IMR-90 (cell line): ENCODE results near the gene WDR27. TPM values are rescaled to one million over a fixed set of nuclear protein-coding genes. Genes with fewer than 3 reads are reported as not detected.

Source experiments
- ATAC-seq: fragments of 200-7000 bp; cut with Tn5 transposase; 2 replicates; pipeline ENCODE4 v1.9.1; 2020; ENCODE audit warnings: low read depth, mild to moderate bottlenecking, moderate library complexity
- BruUV-seq: library from RNA; stranded (reverse); fragments of 400-500 nt; replicated peaks from 2 replicates; lab custom pipeline; 2021; lab: Mats Ljungman, UMichigan
- CTCF ChIA-PET: fragments of 300-600 bp; formaldehyde crosslinking; extraction: SDS; loops from one replicate; lab custom pipeline; 2021; ENCODE audit warnings: antibody characterized with exemption; lab: Yijun Ruan, JAX
- POLR2A ChIA-PET: fragments of 300-600 bp; sonication (Branson Sonifier 250); formaldehyde crosslinking; loops from one replicate; lab custom pipeline; 2022; ENCODE audit warnings: antibody characterized with exemption; ENCODE audit not compliant: unreplicated experiment; lab: Charles Lee
- DNase-seq: peaks from one replicate; pipeline ENCODE4 v3.0.0; 2013
- H2AFZ ChIP-seq: replicated peaks from 2 replicates; pipeline ENCODE3; 2013; ENCODE audit warnings: low read length, mild to moderate bottlenecking; ENCODE audit not compliant: poor library complexity
- H2AK5ac ChIP-seq: 2 replicates; pipeline ENCODE4 v1.6.1; 2013; ENCODE audit warnings: low read depth, low read length, inconsistent platforms
- H2AK9ac ChIP-seq: replicated peaks from 2 replicates; pipeline ENCODE3; 2013; ENCODE audit warnings: mild to moderate bottlenecking, low read depth, low read length, moderate library complexity; ENCODE audit not compliant: poor library complexity
- H2BK120ac ChIP-seq: 2 replicates; pipeline ENCODE4 v1.6.1; 2013; ENCODE audit warnings: low read depth, low read length, inconsistent platforms
- H2BK15ac ChIP-seq: 3 replicates; pipeline ENCODE4 v1.6.1; 2013; ENCODE audit warnings: low read depth, low read length, inconsistent platforms
- H2BK20ac ChIP-seq: 2 replicates; pipeline ENCODE4 v1.6.1; 2013; ENCODE audit warnings: low read depth, mild to moderate bottlenecking, inconsistent platforms, low read length, moderate library complexity
- H2BK5ac ChIP-seq: 2 replicates; pipeline ENCODE4 v1.6.1; 2013; ENCODE audit warnings: mild to moderate bottlenecking, low read depth, low read length, inconsistent platforms; ENCODE audit not compliant: poor library complexity, severe bottlenecking
- H3K14ac ChIP-seq: replicated peaks from 2 replicates; pipeline ENCODE4 v1.6.1; 2013; ENCODE audit warnings: low read depth, low read length, inconsistent platforms
- H3K18ac ChIP-seq: 2 replicates; pipeline ENCODE4 v1.6.1; 2013; ENCODE audit warnings: low read depth, low read length, control low read depth
- H3K23ac ChIP-seq: 2 replicates; pipeline ENCODE4 v1.6.1; 2013; ENCODE audit warnings: low read depth, low read length, inconsistent platforms
- H3K27ac ChIP-seq: 2 replicates; pipeline ENCODE4 v1.5.1; 2013; ENCODE audit warnings: mild to moderate bottlenecking, control low read depth, low read length; ENCODE audit not compliant: insufficient read depth
- H3K27me3 ChIP-seq: 2 replicates; pipeline ENCODE4 v1.6.1; 2013; ENCODE audit warnings: low read length; ENCODE audit not compliant: control insufficient read depth, insufficient read depth
- H3K36me3 ChIP-seq: 2 replicates; pipeline ENCODE4 v1.6.1; 2013; ENCODE audit warnings: low read length, mixed read lengths; ENCODE audit not compliant: control insufficient read depth, insufficient read depth
- H3K4ac ChIP-seq: 2 replicates; pipeline ENCODE4 v1.6.1; 2013; ENCODE audit warnings: low read depth, low read length, inconsistent platforms
- H3K4me1 ChIP-seq: 2 replicates; pipeline ENCODE4 v1.6.1; 2013; ENCODE audit warnings: low read length, mixed read lengths; ENCODE audit not compliant: control insufficient read depth, insufficient read depth
- H3K4me2 ChIP-seq: 2 replicates; pipeline ENCODE4 v1.6.1; 2013; ENCODE audit warnings: low read depth, mild to moderate bottlenecking, control low read depth, low read length, moderate library complexity
- H3K4me3 ChIP-seq: 2 replicates; pipeline ENCODE4 v1.5.1; 2013; ENCODE audit warnings: low read depth, mild to moderate bottlenecking, control low read depth, low read length, moderate library complexity; ENCODE audit not compliant: insufficient read depth
- H3K56ac ChIP-seq: 2 replicates; pipeline ENCODE4 v1.6.1; 2013; ENCODE audit warnings: low read length, inconsistent platforms; ENCODE audit not compliant: insufficient read depth; ENCODE audit errors: extremely low read depth
- H3K79me1 ChIP-seq, 2 experiments: 2 replicates each; pipeline ENCODE4 v1.6.1; 2013; ENCODE audit warnings: low read length in 2 of 2, inconsistent platforms in 1 of 2, low read depth in 1 of 2
- H3K9ac ChIP-seq: 2 replicates; pipeline ENCODE4 v1.6.1; 2013; ENCODE audit warnings: low read depth, low read length, control low read depth
- H3K9me1 ChIP-seq: 2 replicates; pipeline ENCODE4 v1.6.1; 2013; ENCODE audit warnings: low read length, inconsistent platforms; ENCODE audit not compliant: insufficient read depth
- H3K9me3 ChIP-seq: 2 replicates; pipeline ENCODE4 v1.6.1; 2013; ENCODE audit warnings: low read length; ENCODE audit not compliant: control insufficient read depth, insufficient read depth
- H4K20me1 ChIP-seq: 2 replicates; pipeline ENCODE4 v1.6.1; 2013; ENCODE audit warnings: low read length, inconsistent platforms; ENCODE audit not compliant: insufficient read depth
- H4K5ac ChIP-seq: 2 replicates; pipeline ENCODE4 v1.6.1; 2013; ENCODE audit warnings: mild to moderate bottlenecking, low read depth, low read length, control low read depth
- H4K8ac ChIP-seq, 2 experiments: 2 replicates each; pipeline ENCODE4 v1.6.1; 2013; ENCODE audit warnings: low read depth in 2 of 2, low read length in 2 of 2, control low read depth in 1 of 2, inconsistent platforms in 1 of 2
- H4K91ac ChIP-seq: 2 replicates; pipeline ENCODE4 v1.6.1; 2013; ENCODE audit warnings: low read depth, low read length, inconsistent platforms; ENCODE audit not compliant: insufficient read depth
- BHLHE40 ChIP-seq: fragments of 150-350 bp; IDR thresholded peaks from 2 replicates; pipeline ENCODE4 v1.6.1; 2016; ENCODE audit warnings: mild to moderate bottlenecking, low read depth, low read length
- CEBPB ChIP-seq: IDR thresholded peaks from 2 replicates; pipeline ENCODE4 v1.6.1; 2012; ENCODE audit warnings: low read depth, low read length, improper control_type of control experiment
- CHD1 ChIP-seq: IDR thresholded peaks from 2 replicates; pipeline ENCODE4 v1.6.1; 2012; ENCODE audit warnings: low read depth, low read length, improper control_type of control experiment
- CTCF ChIP-seq: conservative IDR thresholded peaks from 2 replicates; pipeline ENCODE4 v1.5.1; 2012; ENCODE audit warnings: mild to moderate bottlenecking, low read depth, low read length, improper control_type of control experiment
- ELK1 ChIP-seq: fragments of 150-350 bp; IDR thresholded peaks from 2 replicates; pipeline ENCODE4 v1.6.1; 2016; ENCODE audit warnings: low read depth, mild to moderate bottlenecking, low read length, moderate library complexity, borderline replicate concordance
- MAZ ChIP-seq: IDR thresholded peaks from 2 replicates; pipeline ENCODE4 v1.6.1; 2012; ENCODE audit warnings: low read depth, mild to moderate bottlenecking, low read length, improper control_type of control experiment, moderate library complexity, borderline replicate concordance
- MXI1 ChIP-seq: IDR thresholded peaks from 2 replicates; pipeline ENCODE4 v1.6.1; 2012; ENCODE audit warnings: low read depth, mild to moderate bottlenecking, low read length, moderate library complexity, borderline replicate concordance
- NFE2L2 ChIP-seq: fragments of 150-350 bp; IDR thresholded peaks from 2 replicates; pipeline ENCODE4 v1.6.1; 2016; ENCODE audit warnings: low read depth, mild to moderate bottlenecking, low read length
- POLR2A ChIP-seq: IDR thresholded peaks from 2 replicates; pipeline ENCODE4 v1.6.1; 2012; ENCODE audit warnings: mild to moderate bottlenecking, low read depth, low read length
- RAD21 ChIP-seq: IDR thresholded peaks from 2 replicates; pipeline ENCODE4 v1.6.1; 2012; ENCODE audit warnings: low read length, improper control_type of control experiment
- RCOR1 ChIP-seq: IDR thresholded peaks from 2 replicates; pipeline ENCODE4 v1.6.1; 2012; ENCODE audit warnings: mild to moderate bottlenecking, low read length, improper control_type of control experiment; ENCODE audit not compliant: insufficient replicate concordance
- RFX5 ChIP-seq: IDR thresholded peaks from 2 replicates; pipeline ENCODE4 v1.8.0; 2012; ENCODE audit warnings: low read depth, mild to moderate bottlenecking, low read length, moderate library complexity
- SMC3 ChIP-seq: fragments of 150-350 bp; IDR thresholded peaks from 2 replicates; pipeline ENCODE4 v1.6.1; 2016; ENCODE audit warnings: low read depth, mild to moderate bottlenecking, antibody characterized with exemption, low read length, moderate library complexity
- USF2 ChIP-seq: fragments of 150-350 bp; IDR thresholded peaks from 2 replicates; pipeline ENCODE4 v1.6.1; 2017; ENCODE audit warnings: mild to moderate bottlenecking, antibody characterized with exemption, low read length, low read depth
- WGBS, 2 experiments: methylation state at CpG; one replicate each; pipeline versions ENCODE4 v1.1.5 to v1.1.7; 2013; ENCODE audit warnings: missing lambda C conversion rate in 2 of 2; ENCODE audit not compliant: insufficient read length in 1 of 2; ENCODE audit errors: extremely low coverage in 2 of 2; 5-methylcytosine and 5-hydroxymethylcytosine counted together
- dilution Hi-C: fragments of 300-500 bp; cut with HindIII; formaldehyde crosslinking; loops from one replicate; pipeline ENCODE4 v1.14.3; 2018; ENCODE audit warnings: low sequenced_read_pairs; ENCODE audit not compliant: unreplicated experiment
- in situ Hi-C: fragments of 300-500 bp; cut with MboI; formaldehyde crosslinking; loops from 3 replicates; pipeline ENCODE4 v1.14.3; 2019; ENCODE audit warnings: low sequenced_read_pairs, inconsistent platforms, mixed read lengths
- intact Hi-C: fragments of 100-400 bp; cut with micrococcal nuclease; formaldehyde crosslinking; loops from 2 replicates; pipeline ENCODE4 v1.10.0; 2022
- polyA plus RNA-seq, 3 experiments: library from polyadenylated mRNA; depleted of rRNA; stranded (reverse); fragments of >200 nt; gene quantifications; 2 replicates each; pipeline ENCODE4 v1.2.3, GENCODE V29; 2012; ENCODE audit warnings: low replicate concordance in 1 of 3
- total RNA-seq: library from RNA; depleted of rRNA; stranded (reverse); fragments of >200 nt; gene quantifications from 2 replicates; pipeline ENCODE4 v1.2.3, GENCODE V29; 2012

The WDR27 gene
- total and polyA plus RNA-seq, 2 of the 4 experiments (the other 2 are of a cell fraction): 7.0 to 18.5 TPM

- Histone ChIP-seq H4K8ac (no peak overlapping the region), H4K91ac (no peak overlapping the region), H2AK9ac (no peak overlapping the region), H4K20me1 (peaks cover 3% of the 10 kb centered on the region; the same call in 1 of the 2 replicates), H3K4me1 (peaks cover 4% of the 10 kb centered on the region), H3K9me1 (peaks cover 7% of the 10 kb centered on the region), H3K27me3 (no peaks in the 10 kb centered on the region), H4K5ac (no peak overlapping the region), H3K23ac (no peak overlapping the region), H2AK5ac (no peak overlapping the region), H3K56ac (no peak overlapping the region), H3K79me1 (peaks cover 22 to 28% of the 10 kb centered on the region in 2 experiments), H3K27ac (no peak overlapping the region), H2BK15ac (no peak overlapping the region), H2AFZ (no peak overlapping the region), H3K9me3 (peaks cover 5% of the 10 kb centered on the region), H3K18ac (no peak overlapping the region), H3K9ac (no peak overlapping the region), H3K36me3 (peaks cover 16% of the 10 kb centered on the region), H2BK20ac (no peak overlapping the region), H3K4me2 (no peak overlapping the region), H2BK5ac (no peak overlapping the region), H2BK120ac (no peak overlapping the region), H3K14ac (no peak overlapping the region), H3K4me3 (no peak overlapping the region), H3K4ac (no peak overlapping the region)
- ATAC-seq: no peak
- POLR2A ChIA-PET: interaction anchor here (0.6 kb wide), 1 partner anchor 258 kb away, joined by 4 read pairs; no protein-coding TSS in a partner anchor
- no CpG with 5 or more reads among the region's 2 CpGs for WGBS, 2 experiments
- TF ChIP-seq BHLHE40 (no peak), RCOR1 (no peak), CTCF (no peak), SMC3 (no peak), MAZ (no peak), MXI1 (no peak), USF2 (no peak), CHD1 (no peak), RAD21 (no peak), ELK1 (no peak), NFE2L2 (no peak), RFX5 (no peak), POLR2A (no peak), CEBPB (no peak)
- dilution Hi-C loops: no loop called here
- CTCF ChIA-PET: no interaction called here
- in situ Hi-C loops: no loop called here
- no TSS peak for BruUV-seq
- no peak for DNase-seq
- intact Hi-C loops: no loop called here
Observed at GRCh38 chr6:169685860-169686259, 16.0 kb downstream of the WDR27 start.
